ENCODE data around the gene SERINC5.

DNA sequence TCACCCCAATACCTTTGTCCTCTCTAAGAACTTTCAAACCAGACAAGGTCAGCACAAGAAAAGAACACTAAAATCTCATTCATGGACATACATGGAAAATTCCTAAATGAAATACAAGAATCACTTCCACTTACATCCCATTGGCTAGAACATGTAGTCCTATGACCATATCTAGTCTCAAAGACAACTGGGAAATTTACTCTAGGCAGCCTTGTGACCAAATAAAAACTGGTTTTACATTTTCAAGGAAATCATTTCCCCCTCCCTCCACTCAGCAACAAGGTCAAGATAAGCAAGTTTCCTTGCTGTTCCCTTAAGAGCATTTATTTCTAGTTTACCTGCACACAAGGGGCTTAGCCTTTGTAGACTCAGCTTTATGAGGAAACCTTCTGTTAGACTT lies 20.3 kb upstream of the SERINC5 start:
- TF ChIP-seq, protein P1, sequence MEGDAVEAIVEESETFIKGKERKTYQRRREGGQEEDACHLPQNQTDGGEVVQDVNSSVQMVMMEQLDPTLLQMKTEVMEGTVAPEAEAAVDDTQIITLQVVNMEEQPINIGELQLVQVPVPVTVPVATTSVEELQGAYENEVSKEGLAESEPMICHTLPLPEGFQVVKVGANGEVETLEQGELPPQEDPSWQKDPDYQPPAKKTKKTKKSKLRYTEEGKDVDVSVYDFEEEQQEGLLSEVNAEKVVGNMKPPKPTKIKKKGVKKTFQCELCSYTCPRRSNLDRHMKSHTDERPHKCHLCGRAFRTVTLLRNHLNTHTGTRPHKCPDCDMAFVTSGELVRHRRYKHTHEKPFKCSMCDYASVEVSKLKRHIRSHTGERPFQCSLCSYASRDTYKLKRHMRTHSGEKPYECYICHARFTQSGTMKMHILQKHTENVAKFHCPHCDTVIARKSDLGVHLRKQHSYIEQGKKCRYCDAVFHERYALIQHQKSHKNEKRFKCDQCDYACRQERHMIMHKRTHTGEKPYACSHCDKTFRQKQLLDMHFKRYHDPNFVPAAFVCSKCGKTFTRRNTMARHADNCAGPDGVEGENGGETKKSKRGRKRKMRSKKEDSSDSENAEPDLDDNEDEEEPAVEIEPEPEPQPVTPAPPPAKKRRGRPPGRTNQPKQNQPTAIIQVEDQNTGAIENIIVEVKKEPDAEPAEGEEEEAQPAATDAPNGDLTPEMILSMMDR (IDR thresholded peaks at IDR 0.05), result no peak
- no peak for TF ChIP-seq POLR2A (IDR thresholded peaks at IDR 0.05)

Measured in body of pancreas (tissue), 4 donors.